SH-SY5Y (cell line): ENCODE measurements around the gene BANF2.

Source experiments
- GATA2 ChIP-seq: IDR thresholded peaks from 2 replicates; pipeline ENCODE4 v1.6.1; 2011; ENCODE audit warnings: mild to moderate bottlenecking, low read depth, low read length
- GATA3 ChIP-seq: IDR thresholded peaks from 2 replicates; pipeline ENCODE4 v1.6.1; 2011; ENCODE audit warnings: low read depth, mild to moderate bottlenecking, low read length, moderate library complexity

- TF ChIP-seq GATA2 (no peak), GATA3 (no peak)
These were observed 38.4 kb downstream of the BANF2 start for GRCh38 chr20:17738154-17738553.
